GM21447 (cell line): ENCODE results near the gene OTP.

Source experiments
- ATAC-seq: cut with Tn5 transposase; IDR thresholded peaks from one replicate; pipeline ENCODE4 v1.9.1; 2021; ENCODE audit not compliant: unreplicated experiment

Gene OTP

DNA sequence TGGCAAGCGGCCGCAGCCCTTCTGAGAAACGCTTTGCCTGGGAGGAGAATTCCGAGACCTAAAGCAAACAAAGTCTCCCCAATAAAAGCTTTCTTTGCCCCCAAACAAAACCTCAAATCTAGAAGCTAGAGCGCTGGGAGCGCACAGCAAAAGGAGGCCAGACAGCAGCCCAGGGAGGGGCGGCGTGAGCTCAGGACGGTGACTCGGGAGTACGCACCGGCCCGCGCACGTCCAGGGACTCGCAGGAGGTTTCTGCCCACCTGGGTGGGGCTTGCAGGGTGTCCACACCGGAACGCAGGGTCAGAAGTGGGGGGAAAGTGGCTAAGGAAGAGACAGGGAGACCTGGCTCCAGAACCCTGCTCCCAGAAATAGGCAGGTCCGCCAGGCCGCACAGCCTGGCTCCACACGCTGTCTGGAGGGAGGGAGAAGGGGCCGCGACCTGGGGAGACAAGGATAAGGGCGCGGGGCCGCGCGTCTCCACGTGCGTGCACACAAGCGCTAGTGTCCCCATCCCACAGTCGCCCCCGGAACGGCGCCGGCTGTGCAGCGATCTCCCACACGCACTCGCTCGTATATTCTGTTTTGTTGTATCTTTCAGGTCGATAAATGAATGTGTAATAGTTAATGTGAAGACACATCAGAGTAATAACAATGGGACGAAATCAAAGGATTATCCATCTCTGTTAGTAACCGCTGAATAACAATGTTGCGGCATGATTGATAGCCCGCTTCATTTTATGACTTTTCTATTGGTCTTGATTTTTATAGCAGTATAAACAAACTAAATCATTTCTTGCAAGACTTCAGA is 2.3 kb upstream of the OTP start:
- ATAC-seq: no peak

GRCh38 chr5:77638763-77639671 is 504 bp upstream of the OTP start:
- no peak for ATAC-seq

DNA sequence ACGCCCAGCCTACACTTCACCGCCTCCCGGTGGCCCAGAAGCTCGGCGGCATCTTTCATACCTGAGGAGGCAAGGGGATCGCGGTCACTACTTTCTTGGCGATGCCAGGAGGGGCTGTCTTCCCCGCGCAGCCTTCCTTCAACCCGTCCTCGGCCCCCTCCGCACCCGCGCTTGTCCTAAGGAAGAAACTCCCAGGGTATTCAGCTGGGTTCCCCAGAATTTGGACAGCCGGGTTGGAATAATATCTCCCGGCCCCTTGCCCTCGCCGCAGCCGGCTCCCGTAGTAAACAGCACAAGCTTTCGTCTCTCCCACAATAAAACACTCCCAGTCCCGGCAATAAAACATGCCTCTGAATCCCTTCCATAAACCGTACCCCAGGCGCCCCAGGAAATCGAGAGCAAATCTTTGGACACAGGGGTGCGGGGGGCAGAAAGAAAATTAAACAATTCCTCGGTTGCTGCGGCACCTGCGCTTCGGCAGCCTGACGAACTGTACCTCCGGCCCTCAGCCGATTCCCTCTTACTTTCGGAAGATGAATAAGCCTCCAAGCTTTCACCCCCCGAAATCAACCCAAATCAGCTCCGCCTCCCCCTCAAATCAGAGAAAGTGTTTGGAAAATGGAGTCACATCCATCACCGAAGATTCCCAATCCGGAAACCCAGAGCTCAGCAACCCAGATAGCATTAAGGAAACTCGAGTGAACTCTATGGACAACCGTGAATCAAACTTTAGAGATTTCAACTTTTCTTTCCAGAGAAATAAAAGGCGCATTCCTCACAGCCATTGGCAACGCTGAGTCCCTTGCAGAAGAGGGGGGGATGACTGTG is 1.1 kb downstream of the OTP start:
- no peak for ATAC-seq

- no peak for ATAC-seq
Observed at GRCh38 chr5:77636641-77637169, 1.8 kb downstream of the OTP start.

DNA sequence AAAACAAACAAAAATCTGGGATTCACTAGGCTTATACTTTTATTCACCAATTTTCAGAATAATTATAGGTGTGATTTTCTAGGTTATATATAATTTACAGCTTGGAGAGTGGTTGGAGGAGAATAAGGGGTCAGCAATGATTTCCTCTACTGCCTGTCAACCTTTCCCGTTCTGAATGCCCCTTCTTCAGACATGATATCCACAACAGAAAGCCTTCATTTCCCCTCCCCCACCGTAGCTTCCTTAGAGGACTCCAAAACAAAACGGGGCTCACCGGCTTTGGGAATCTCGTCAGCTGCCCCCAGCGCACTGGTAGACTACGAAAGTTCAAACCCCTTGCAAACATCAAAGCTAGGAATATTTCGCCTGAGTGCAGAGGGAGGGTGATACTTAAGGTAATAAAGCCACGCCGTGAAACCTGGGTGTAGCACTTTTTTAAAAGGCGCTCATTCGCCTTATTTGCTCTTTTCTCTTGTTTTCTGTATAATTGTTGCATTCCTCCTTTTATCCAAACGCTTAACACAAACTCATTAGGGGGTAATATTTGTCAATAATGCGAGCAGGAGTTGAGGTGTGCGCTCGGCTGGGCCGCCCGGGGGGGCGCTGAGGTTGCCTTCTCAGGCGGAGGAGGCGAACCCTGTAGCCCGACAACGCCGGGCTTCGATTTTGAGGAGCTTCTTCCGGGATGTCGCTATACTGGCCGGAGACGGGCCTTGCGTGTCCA is 2.4 kb downstream of the OTP start:
- ATAC-seq: no peak

GRCh38 chr5:77635067-77635916 is 3.2 kb downstream of the OTP start:
- ATAC-seq: no peak

DNA sequence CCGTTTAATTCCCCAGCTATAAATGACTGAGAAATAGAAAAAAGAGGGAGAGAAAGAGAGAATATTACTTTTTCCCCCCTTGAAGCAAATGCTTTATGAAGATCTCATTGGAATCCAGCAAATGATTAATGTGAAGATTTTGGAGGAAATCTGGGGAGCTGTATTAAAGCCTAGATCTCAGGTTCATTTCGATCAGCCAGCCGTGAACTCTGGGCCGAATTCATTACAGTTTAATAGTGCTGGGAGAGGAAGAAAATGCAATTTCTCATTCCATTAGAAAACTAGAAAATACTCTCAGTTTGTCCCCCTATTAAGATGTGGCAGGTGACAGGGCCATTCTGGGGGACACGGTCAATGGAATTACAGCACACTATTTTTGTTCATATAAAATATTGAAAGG is 4.8 kb downstream of the OTP start:
- ATAC-seq: no peak

DNA sequence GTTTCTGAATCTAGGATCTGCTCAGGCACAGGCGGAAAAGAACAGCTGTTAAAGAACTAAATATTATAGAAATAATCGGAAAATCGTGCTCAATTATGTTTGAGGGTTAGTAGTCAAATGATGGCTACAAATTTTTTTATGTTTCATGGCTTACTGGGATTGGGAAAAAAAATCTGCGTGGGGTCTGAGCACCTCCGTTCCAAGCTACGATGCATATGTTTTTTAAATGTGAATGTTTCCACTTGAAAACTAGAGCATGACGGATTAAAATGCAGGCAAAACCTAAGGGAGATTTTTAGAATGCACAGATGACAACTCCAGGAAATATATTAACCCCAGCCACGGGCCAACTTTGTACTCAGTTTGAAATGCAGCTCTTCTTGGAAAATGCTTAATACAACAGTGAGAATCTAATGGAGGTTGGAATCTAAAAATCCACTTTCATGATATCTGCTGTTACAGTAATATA is 5.3 kb downstream of the OTP start:
- no peak for ATAC-seq

GRCh38 chr5:77632526-77633206 is 5.8 kb downstream of the OTP start:
- ATAC-seq: no peak

DNA sequence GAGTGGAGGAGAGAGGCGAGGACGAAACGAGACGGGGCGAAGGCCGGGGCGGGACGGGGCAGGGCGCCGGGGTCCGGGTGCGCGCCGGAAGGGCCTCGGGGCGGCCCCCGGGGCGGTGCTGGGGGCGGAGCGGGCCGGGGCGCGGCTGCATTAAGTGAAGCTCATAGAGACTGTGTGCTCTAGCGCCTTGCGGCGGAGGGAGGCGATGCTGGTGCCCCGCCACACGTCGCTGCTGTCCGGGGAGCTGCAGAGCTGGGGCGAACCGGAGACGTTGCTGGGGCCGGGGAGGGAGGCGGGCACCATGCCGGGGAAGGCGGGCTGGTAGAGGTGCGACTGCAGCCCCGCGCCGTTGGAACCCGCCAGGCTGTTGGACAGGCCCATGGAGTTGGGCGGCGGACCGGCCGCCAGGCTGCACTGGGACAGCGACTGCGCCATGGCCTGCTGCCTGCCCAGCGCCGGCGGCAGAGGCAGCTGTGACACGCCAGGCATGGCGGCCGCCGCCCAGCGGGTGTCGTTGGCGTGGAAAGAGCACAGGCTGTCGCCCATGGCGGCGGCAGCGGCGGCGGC is 8.3 kb downstream of the OTP start:
- ATAC-seq: peak; percentile 85

- ATAC-seq: no peak
Observed at GRCh38 chr5:77629509-77630113, 8.9 kb downstream of the OTP start.

DNA sequence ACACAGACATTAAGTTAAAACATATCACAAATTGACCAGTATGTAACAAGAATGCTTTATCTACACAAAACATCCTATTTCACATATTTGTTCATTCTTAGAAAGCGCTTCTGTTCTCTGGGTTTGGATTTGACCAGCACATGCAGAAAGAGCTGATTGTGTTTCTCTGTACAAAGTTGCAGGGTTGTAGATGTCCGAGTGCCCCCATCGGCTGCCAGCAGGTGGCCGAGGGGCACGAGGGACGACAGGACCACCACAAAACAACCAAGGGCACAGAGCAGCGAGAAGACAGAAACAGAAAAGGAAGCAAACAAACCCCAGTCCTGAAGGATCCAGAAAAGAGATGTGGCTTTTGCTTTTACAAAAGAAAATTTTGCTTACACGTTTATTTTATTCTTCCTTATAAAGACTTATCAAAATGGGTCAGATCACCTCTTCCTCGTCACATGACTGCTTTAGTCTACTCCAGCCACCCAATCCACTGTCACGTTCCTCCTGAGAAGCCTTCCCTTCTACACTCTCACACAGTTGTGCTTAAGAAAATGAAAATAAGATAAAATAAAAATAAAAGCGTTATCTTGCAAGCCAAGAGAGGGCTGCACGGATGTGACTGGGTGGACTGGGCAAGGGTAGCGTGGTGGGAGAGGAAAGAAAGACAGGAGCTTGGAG is 9.5 kb downstream of the OTP start:
- no peak for ATAC-seq

- no peak for ATAC-seq
Observed at GRCh38 chr5:77627869-77628674, 10.4 kb downstream of the OTP start.

GRCh38 chr5:77623203-77623740 is 15.2 kb downstream of the OTP start:
- ATAC-seq: no peak

DNA sequence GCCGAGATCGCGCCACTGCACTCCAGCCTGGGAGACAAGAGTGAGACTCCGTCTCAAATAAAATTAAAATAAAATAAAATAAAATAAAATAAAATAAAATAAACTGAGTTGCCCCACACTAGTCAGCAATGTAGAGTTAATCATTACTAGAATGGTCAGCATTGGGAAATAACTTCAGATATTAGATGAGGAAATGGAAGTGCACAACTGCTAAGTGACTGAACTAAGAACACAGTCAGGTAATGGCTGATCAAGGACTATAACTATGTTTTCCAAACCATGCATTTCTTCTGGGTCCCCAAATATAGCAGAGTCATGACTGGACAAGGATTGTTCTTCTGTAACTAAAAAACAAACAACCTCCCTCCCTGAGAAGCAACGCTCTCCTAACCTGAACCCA is 17.1 kb downstream of the OTP start:
- ATAC-seq: no peak

DNA sequence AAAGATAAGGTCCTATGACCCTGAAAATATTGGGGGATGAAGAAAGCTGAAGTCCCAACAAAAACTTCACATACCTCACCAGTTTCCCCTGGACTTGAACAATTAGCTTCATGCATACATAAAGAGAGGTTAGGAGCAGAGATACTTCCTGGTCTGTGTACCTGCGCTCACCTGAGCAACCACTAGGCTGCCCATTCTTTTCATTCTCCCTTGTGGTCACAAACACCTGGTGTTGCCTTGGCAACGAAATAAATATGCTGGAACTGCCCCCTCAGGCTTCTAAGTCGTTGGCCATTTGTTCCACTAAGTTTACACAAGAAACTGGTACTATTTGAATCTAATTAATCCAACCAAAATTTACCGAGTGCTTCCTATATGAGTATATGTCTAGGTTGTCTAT is 18.1 kb downstream of the OTP start:
- ATAC-seq: no peak
